ENCODE results near the gene CDON. TPM values are rescaled to one million over a fixed set of nuclear protein-coding genes. Genes with fewer than 3 reads are reported as not detected.

Gene CDON
- total RNA-seq, 1 donor from 2014 or later: 21.0 TPM

- H3K9me3 Mint-ChIP-seq (ENCODE audit: unreplicated experiment): peaks cover 5% of the 10 kb centered on the region
- peak; percentile 70 for DNase-seq
- peaks cover 5% of the 10 kb centered on the region for H3K27me3 Mint-ChIP-seq (ENCODE audit: unreplicated experiment)
- peaks cover 23% of the 10 kb centered on the region for H3K4me1 Mint-ChIP-seq (ENCODE audit: low read depth, unreplicated experiment)
- TF ChIP-seq, protein P1, sequence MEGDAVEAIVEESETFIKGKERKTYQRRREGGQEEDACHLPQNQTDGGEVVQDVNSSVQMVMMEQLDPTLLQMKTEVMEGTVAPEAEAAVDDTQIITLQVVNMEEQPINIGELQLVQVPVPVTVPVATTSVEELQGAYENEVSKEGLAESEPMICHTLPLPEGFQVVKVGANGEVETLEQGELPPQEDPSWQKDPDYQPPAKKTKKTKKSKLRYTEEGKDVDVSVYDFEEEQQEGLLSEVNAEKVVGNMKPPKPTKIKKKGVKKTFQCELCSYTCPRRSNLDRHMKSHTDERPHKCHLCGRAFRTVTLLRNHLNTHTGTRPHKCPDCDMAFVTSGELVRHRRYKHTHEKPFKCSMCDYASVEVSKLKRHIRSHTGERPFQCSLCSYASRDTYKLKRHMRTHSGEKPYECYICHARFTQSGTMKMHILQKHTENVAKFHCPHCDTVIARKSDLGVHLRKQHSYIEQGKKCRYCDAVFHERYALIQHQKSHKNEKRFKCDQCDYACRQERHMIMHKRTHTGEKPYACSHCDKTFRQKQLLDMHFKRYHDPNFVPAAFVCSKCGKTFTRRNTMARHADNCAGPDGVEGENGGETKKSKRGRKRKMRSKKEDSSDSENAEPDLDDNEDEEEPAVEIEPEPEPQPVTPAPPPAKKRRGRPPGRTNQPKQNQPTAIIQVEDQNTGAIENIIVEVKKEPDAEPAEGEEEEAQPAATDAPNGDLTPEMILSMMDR (IDR thresholded peaks at IDR 0.05; ENCODE audit: partially characterized antibody, unreplicated experiment): peak; percentile 9
- H3K36me3 Mint-ChIP-seq (ENCODE audit: unreplicated experiment): no peaks in the 10 kb centered on the region
- peak overlapping the region; percentile 97 for H3K27ac Mint-ChIP-seq (ENCODE audit: unreplicated experiment)
- peak overlapping the region; percentile 99 for H3K4me3 Mint-ChIP-seq (ENCODE audit: unreplicated experiment)
Measured at GRCh38 chr11:126061707-126062678, 673 bp downstream of the CDON start.

DNA sequence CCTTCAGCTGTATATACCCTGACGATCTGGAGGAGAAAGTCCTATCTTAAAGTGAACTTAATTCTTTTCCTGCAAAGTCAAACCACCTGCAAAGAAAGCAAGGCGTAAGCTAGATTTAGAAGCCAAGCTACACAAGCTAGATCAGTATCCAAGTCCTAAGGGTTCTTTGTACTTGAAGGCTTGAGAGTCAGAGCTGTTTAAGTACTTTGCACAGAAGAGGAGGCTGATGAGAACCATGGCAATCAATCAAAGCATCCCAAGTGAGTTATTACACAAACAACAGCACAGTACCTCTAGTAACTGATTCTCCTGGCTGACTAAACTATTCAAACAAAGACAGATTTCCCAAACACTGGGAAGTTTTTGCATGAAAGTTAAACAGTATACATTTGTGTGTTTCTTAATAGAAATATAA lies 1.9 kb downstream of the CDON start:
- H3K9me3 Mint-ChIP-seq (ENCODE audit: unreplicated experiment): peaks cover 5% of the 10 kb centered on the region
- H3K4me3 Mint-ChIP-seq (ENCODE audit: unreplicated experiment): peak overlapping the region; percentile 99
- H3K36me3 Mint-ChIP-seq (ENCODE audit: unreplicated experiment): no peaks in the 10 kb centered on the region
- peaks cover 5% of the 10 kb centered on the region for H3K27me3 Mint-ChIP-seq (ENCODE audit: unreplicated experiment)
- H3K4me1 Mint-ChIP-seq (ENCODE audit: low read depth, unreplicated experiment): peaks cover 23% of the 10 kb centered on the region
- TF ChIP-seq, protein P1 (IDR thresholded peaks at IDR 0.05; ENCODE audit: partially characterized antibody, unreplicated experiment): no peak
- H3K27ac Mint-ChIP-seq (ENCODE audit: unreplicated experiment): peak overlapping the region; percentile 52
- DNase-seq: no peak

DNA sequence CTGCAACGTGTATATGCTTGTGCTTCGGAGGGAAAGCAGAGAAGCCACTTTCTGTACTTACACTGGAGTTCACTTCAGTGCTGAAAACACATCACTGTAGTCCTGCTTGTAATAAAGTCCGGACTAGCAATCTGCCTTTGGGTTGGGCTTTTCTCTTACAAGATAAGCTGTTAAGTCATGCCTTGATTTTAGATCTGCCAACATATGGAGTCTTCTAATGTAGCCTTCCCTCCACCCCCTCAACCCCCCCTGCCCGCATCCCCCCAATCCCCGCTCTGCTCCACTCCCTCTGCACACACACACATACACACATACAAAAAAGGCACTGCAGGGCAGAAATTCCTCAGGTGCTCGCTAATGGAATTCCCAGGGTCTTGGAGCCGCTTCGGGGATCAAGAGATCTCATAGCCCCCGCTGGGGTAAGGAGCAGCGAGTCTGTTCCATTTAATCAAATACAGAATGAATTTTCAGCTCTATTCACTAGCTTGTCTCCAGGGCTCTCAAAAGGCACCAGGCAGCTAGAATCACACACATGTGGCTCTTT lies 3.4 kb downstream of the CDON start:
- Mint-ChIP-seq H3K27ac (ENCODE audit: unreplicated experiment) (no peak overlapping the region), H3K4me3 (ENCODE audit: unreplicated experiment) (peak overlapping the region; percentile 52), H3K36me3 (ENCODE audit: unreplicated experiment) (no peaks in the 10 kb centered on the region), H3K27me3 (ENCODE audit: unreplicated experiment) (peaks cover 5% of the 10 kb centered on the region), H3K4me1 (ENCODE audit: low read depth, unreplicated experiment) (peaks cover 23% of the 10 kb centered on the region), H3K9me3 (ENCODE audit: unreplicated experiment) (peaks cover 5% of the 10 kb centered on the region)
- no peak for DNase-seq
- TF ChIP-seq, protein P1 (IDR thresholded peaks at IDR 0.05; ENCODE audit: partially characterized antibody, unreplicated experiment): no peak

DNA sequence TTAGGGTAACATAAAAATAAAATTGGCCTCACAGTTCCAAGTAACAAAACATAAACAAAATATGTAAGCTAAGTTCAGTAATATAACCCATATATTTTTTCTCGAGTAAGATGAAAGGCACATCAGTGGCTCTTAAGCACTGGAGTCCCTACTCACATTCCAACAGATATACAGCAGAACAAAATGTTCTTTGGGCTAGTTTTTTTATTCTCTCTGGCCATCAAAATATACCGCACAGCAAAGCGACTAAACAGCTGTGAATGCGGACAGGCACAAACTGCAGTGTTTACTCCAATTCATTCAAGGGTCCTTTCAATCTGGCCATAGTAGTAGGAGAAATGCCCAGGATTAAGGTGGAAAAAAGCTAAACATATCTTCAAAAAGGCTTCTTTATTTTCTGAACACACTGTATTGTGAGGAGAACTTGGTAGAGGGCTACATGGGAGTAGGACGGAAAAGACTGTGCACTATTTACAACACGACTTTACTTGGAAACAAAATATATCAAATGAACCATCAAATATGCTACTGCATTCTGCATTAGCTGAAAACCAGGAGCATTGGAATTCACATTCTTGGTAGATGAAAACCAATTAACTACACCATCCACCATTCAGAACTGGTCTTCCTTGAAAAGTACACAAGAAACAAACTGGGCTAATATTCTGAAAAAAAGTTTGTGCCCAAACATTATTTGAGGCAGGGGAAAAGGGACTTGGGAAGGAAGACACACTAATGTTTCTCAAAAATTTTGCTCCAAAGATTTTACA lies 4.4 kb downstream of the CDON start:
- TF ChIP-seq, protein P1 (IDR thresholded peaks at IDR 0.05; ENCODE audit: partially characterized antibody, unreplicated experiment): no peak
- no peak for DNase-seq
- no peaks in the 10 kb centered on the region for H3K36me3 Mint-ChIP-seq (ENCODE audit: unreplicated experiment)
- peaks cover 5% of the 10 kb centered on the region for H3K27me3 Mint-ChIP-seq (ENCODE audit: unreplicated experiment)
- H3K9me3 Mint-ChIP-seq (ENCODE audit: unreplicated experiment): peaks cover 5% of the 10 kb centered on the region
- H3K4me3 Mint-ChIP-seq (ENCODE audit: unreplicated experiment): peak overlapping the region; percentile 16
- H3K27ac Mint-ChIP-seq (ENCODE audit: unreplicated experiment): no peak overlapping the region
- peaks cover 23% of the 10 kb centered on the region for H3K4me1 Mint-ChIP-seq (ENCODE audit: low read depth, unreplicated experiment)
